DOHH2 (cell line): ENCODE data around the gene WDR64.

Source experiments
- EZH2phosphoT487 ChIP-seq: fragments of 200-600 bp; sonication (generic); IDR thresholded peaks from 2 replicates; pipeline ENCODE4 v1.6.1; 2017; ENCODE audit warnings: borderline replicate concordance, mild to moderate bottlenecking, antibody characterized with exemption, low read length, moderate library complexity, mixed read lengths
- TF ChIP-seq, protein P1 (sequence below): fragments of 200-600 bp; sonication (generic); IDR thresholded peaks from one replicate; pipeline ENCODE4 v1.5.1; 2014; ENCODE audit warnings: antibody characterized with exemption, mild to moderate bottlenecking, low read depth, low read length; ENCODE audit not compliant: poor library complexity, severe bottlenecking

DNA sequence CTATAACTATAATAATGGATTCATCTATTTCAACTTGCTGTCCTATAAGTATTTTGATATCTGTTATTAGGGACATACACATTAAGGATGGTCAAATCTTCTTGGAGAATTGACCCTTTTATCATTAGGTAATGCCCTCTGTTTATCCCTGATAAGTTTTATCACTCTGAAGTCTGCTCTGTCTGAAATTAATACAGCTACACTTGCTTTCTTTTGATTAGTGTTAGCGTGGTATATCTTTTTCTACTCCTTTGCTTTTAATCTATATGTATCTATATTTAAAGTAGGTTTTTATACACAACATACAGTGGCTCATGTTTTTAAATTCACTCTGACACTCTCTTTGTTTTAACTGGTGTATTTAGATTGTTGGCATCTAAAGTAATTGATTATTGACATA lies 126.0 kb downstream of the WDR64 start:
- TF ChIP-seq, protein P1, sequence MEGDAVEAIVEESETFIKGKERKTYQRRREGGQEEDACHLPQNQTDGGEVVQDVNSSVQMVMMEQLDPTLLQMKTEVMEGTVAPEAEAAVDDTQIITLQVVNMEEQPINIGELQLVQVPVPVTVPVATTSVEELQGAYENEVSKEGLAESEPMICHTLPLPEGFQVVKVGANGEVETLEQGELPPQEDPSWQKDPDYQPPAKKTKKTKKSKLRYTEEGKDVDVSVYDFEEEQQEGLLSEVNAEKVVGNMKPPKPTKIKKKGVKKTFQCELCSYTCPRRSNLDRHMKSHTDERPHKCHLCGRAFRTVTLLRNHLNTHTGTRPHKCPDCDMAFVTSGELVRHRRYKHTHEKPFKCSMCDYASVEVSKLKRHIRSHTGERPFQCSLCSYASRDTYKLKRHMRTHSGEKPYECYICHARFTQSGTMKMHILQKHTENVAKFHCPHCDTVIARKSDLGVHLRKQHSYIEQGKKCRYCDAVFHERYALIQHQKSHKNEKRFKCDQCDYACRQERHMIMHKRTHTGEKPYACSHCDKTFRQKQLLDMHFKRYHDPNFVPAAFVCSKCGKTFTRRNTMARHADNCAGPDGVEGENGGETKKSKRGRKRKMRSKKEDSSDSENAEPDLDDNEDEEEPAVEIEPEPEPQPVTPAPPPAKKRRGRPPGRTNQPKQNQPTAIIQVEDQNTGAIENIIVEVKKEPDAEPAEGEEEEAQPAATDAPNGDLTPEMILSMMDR = no peak
- no peak for TF ChIP-seq EZH2phosphoT487
